MCF 10A (cell line): ENCODE data around the gene NPHS1. TPM values are rescaled to one million over a fixed set of nuclear protein-coding genes. Genes with fewer than 3 reads are reported as not detected.

Source experiments
- BruUV-seq: library from RNA; stranded (reverse); fragments of 400-500 nt; replicated peaks from 2 replicates; lab custom pipeline; 2021; lab: Mats Ljungman, UMichigan
- CTCF ChIA-PET: fragments of 300-600 bp; sonication (Branson Sonifier 250); formaldehyde crosslinking; extraction: SDS; loops from one replicate; lab custom pipeline; 2021; ENCODE audit warnings: antibody characterized with exemption, inconsistent platforms; lab: Yijun Ruan, JAX
- POLR2A ChIA-PET: fragments of 300-600, 350-650 bp; sonication (Branson Sonifier 250); formaldehyde crosslinking; extraction: SDS; loops from one replicate; lab custom pipeline; 2020; ENCODE audit warnings: antibody characterized with exemption, inconsistent platforms; lab: Yijun Ruan, JAX
- DNase-seq: peaks from one replicate; pipeline ENCODE4 v3.0.0-alpha.2; 2018; ENCODE audit not compliant: unreplicated experiment
- H3K27ac Mint-ChIP-seq: one replicate; pipeline ENCODE4 v1.8.0; 2022; ENCODE audit warnings: mild to moderate bottlenecking, low read depth, mixed read lengths; ENCODE audit not compliant: unreplicated experiment
- H3K27me3 Mint-ChIP-seq: one replicate; pipeline ENCODE4 v1.8.0; 2022; ENCODE audit warnings: mixed read lengths; ENCODE audit not compliant: insufficient read depth, unreplicated experiment
- H3K36me3 Mint-ChIP-seq: one replicate; pipeline ENCODE4 v1.8.0; 2022; ENCODE audit warnings: mild to moderate bottlenecking, moderate library complexity, mixed read lengths; ENCODE audit not compliant: insufficient read depth, unreplicated experiment
- H3K4me1 Mint-ChIP-seq: one replicate; pipeline ENCODE4 v1.8.0; 2022; ENCODE audit warnings: mixed read lengths; ENCODE audit not compliant: insufficient read depth, unreplicated experiment
- H3K4me3 Mint-ChIP-seq: one replicate; pipeline ENCODE4 v1.8.0; 2022; ENCODE audit warnings: mild to moderate bottlenecking, moderate library complexity, mixed read lengths; ENCODE audit not compliant: unreplicated experiment
- H3K9me3 Mint-ChIP-seq: one replicate; pipeline ENCODE4 v1.8.0; 2022; ENCODE audit warnings: mixed read lengths; ENCODE audit not compliant: unreplicated experiment
- CTCF ChIP-seq: fragments of 200-600 bp; IDR thresholded peaks from one replicate; pipeline ENCODE4 v1.8.0; 2022; ENCODE audit warnings: antibody characterized with exemption, mild to moderate bottlenecking; ENCODE audit not compliant: unreplicated experiment
- intact Hi-C: fragments of 100-400 bp; cut with micrococcal nuclease; formaldehyde crosslinking; loops from 2 replicates; pipeline ENCODE4 v1.14.1; 2022
- total RNA-seq: library from RNA; stranded (reverse); gene quantifications from 2 replicates; pipeline ENCODE4 v1.2.3, GENCODE V29; 2022

The NPHS1 gene
- total RNA-seq, 1 experiment from 2014 or later = not detected

GRCh38 chr19:35813043-35813890 is 39.0 kb downstream of the NPHS1 start:
- no peak for DNase-seq
- no peak overlapping the region for H3K27ac Mint-ChIP-seq
- H3K27me3 Mint-ChIP-seq = peaks cover 43% of the 10 kb centered on the region
- intact Hi-C loops = no loop called here
- H3K4me1 Mint-ChIP-seq = no peaks in the 10 kb centered on the region
- TF ChIP-seq CTCF = no peak
- BruUV-seq = no TSS peak
- POLR2A ChIA-PET = no interaction called here
- CTCF ChIA-PET = interaction anchor here (0.6 to 0.7 kb wide), 3 partner anchors 31 to 119 kb away, joined by 3 read pairs; no protein-coding TSS in a partner anchor
- H3K36me3 Mint-ChIP-seq = peaks cover 4% of the 10 kb centered on the region
- no peak overlapping the region for H3K4me3 Mint-ChIP-seq
- H3K9me3 Mint-ChIP-seq = no peaks in the 10 kb centered on the region

GRCh38 chr19:35812220-35813042 is 39.9 kb downstream of the NPHS1 start, which contains the start of gene PRODH2:
PRODH2 (minus strand) TSS chr19:35812845; CDS start chr19:35812805, 40 bp downstream.
- Mint-ChIP-seq H3K36me3 (peaks cover 4% of the 10 kb centered on the region), H3K27me3 (peaks cover 37% of the 10 kb centered on the region), H3K4me3 (no peak within 1 kb of the TSS), H3K4me1 (no peaks in the 10 kb centered on the region), H3K27ac (no peak within 1 kb of the TSS), H3K9me3 (no peaks in the 10 kb centered on the region)
- BruUV-seq = no TSS peak
- intact Hi-C loops = no loop called here
- no peak for TF ChIP-seq CTCF
- CTCF ChIA-PET = no interaction called here
- no peak for DNase-seq
- POLR2A ChIA-PET = no interaction called here

GRCh38 chr19:35811317-35812219 is 40.7 kb downstream of the NPHS1 start:
- H3K4me3 Mint-ChIP-seq = no peak overlapping the region
- H3K27me3 Mint-ChIP-seq = peaks cover 37% of the 10 kb centered on the region
- no TSS peak for BruUV-seq
- ChIA-PET POLR2A (no interaction called here), CTCF (no interaction called here)
- no peak overlapping the region for H3K27ac Mint-ChIP-seq
- intact Hi-C loops = no loop called here
- DNase-seq = no peak
- TF ChIP-seq CTCF = no peak
- H3K4me1 Mint-ChIP-seq = no peaks in the 10 kb centered on the region
- peaks cover 4% of the 10 kb centered on the region for H3K36me3 Mint-ChIP-seq
- no peaks in the 10 kb centered on the region for H3K9me3 Mint-ChIP-seq
